ENCODE measurements around the gene SCYGR1. TPM values are rescaled to one million over a fixed set of nuclear protein-coding genes. Genes with fewer than 3 reads are reported as not detected.
"Not testable (repeated sequence)": the region's sequence is repeated elsewhere in the genome, so short reads cannot be mapped to it uniquely, and the experiment has no call there.

Gene SCYGR1
- total RNA-seq, 3 donors from 2014 or later, result not detected

DNA sequence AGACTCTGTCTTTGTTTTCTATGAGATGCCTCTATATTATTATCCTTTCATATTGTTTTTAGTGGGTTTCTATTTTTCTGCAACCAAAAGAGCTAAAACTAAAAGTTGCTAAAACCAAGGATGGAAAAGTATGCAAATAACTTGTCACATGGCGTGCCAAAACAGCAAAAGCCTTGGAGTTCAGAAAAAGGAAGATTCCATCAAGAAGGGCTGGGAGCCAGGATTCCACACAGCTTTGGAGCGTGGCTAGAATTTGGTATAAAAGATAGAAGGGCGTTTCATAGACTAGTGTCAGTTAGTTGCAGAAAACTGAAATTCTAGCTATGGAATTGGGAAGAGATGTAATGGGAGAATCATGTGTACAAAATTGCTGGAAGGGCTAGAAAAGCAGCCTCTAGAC, 4.1 kb downstream of the SCYGR1 start:
- TF ChIP-seq, protein P1, sequence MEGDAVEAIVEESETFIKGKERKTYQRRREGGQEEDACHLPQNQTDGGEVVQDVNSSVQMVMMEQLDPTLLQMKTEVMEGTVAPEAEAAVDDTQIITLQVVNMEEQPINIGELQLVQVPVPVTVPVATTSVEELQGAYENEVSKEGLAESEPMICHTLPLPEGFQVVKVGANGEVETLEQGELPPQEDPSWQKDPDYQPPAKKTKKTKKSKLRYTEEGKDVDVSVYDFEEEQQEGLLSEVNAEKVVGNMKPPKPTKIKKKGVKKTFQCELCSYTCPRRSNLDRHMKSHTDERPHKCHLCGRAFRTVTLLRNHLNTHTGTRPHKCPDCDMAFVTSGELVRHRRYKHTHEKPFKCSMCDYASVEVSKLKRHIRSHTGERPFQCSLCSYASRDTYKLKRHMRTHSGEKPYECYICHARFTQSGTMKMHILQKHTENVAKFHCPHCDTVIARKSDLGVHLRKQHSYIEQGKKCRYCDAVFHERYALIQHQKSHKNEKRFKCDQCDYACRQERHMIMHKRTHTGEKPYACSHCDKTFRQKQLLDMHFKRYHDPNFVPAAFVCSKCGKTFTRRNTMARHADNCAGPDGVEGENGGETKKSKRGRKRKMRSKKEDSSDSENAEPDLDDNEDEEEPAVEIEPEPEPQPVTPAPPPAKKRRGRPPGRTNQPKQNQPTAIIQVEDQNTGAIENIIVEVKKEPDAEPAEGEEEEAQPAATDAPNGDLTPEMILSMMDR (IDR thresholded peaks at IDR 0.05), result no peak
- ATAC-seq (no peak), DNase-seq (no peak)
- no peak overlapping the region for H3K4me3 ChIP-seq
- no peaks in the 10 kb centered on the region for H3K4me1 ChIP-seq (ENCODE audit: low read depth)
- intact Hi-C loops (cut with DNase I, micrococcal nuclease), result no loop called here
- no peaks in the 10 kb centered on the region for H3K36me3 ChIP-seq (ENCODE audit: low read depth)
- H3K9me3 ChIP-seq, result no peaks in the 10 kb centered on the region

DNA sequence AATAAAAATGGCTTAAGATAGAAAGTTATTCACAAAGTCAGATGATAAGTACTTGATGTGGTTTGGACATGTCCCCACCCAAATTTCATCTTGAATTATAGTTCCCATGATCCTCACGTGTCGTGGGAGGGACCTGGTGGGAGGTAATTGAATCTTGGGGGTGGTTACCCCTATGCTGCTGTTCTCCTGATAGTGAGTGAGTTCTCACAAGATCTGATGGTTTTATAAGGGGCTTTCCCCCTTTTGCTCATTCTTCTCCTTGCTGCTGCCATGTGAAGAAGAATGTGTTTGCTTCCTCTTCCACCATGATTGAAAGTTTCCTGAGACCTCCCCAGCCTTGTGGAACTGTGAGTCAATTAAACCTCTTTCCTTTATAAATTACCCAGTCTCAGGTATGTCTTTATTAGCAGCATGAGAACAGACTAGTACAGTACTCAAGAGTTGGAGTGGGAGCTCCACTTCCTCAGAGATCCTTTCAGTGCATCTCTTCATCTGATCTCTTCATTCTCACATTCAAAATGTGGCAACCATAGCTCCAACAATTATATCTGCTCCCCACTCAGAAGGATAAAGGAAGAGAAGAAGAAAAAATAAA, 5.4 kb downstream of the SCYGR1 start:
- not testable (repeated sequence) for ATAC-seq, H3K9me3 ChIP-seq

DNA sequence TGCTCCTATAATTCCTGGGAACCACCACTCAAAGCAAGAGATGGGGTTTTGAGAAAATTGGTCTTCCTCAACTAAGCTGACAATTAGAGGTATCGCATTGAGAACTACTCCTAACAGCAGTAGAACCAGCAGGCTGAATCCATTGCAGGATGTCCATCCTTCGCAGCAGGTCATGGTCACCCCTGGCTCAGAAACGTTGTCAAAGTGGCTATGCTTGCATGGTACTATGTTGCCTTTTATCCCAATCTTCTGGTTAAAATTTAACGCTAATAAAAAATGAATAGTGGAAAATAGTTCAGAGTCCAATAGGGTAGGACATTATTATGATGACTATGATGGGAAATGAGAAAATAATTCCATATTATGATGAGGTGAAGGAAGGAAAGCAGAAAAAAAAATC, 8.7 kb downstream of the SCYGR1 start, which contains the start of gene TM4SF20:
TSS of gene TM4SF20 (minus strand) at position 212 of the 400 bp plus-strand sequence. CDS start at position 174, 38 bp downstream.
- DNase-seq, result peak in 1 of 3 donors; percentile 17
- Histone ChIP-seq H3K9me3 (no peaks in the 10 kb centered on the region), H3K36me3 (ENCODE audit: low read depth) (no peaks in the 10 kb centered on the region), H3K4me1 (ENCODE audit: low read depth) (peaks cover 18% of the 10 kb centered on the region), H3K4me3 (no peak within 1 kb of the TSS)
- intact Hi-C loops (cut with DNase I, micrococcal nuclease), result no loop called here
- ATAC-seq, result peak; percentile 63
- TF ChIP-seq, protein P1 (IDR thresholded peaks at IDR 0.05), result no peak

More for the DNA sequence above, 5.4 kb downstream of the SCYGR1 start:
- H3K4me1 ChIP-seq (ENCODE audit: low read depth); intact Hi-C loops (cut with DNase I, micrococcal nuclease); DNase-seq; H3K36me3 ChIP-seq (ENCODE audit: low read depth); H3K4me3 ChIP-seq: not testable (repeated sequence)

DNA sequence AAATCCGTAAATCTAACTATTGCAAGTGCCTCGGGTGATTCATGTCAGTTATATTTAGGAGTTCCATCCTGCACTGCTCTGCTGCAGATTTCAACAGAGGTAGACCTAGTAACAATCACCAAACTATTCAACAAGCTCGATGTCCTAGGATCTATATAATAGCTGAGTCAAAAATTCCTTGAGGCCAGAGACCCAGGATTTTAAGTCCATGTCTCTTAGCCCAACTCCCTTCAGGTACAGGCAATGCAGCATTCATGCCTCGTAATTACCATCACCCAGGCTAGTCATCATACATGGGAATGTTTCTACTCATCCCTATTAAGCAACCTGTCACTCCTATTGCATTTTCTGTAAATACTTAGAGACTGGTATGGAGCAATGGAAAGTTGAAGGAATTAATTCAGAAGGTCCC, 9.4 kb downstream of the SCYGR1 start:
- TF ChIP-seq, protein P1 (IDR thresholded peaks at IDR 0.05), result no peak
- intact Hi-C loops (cut with DNase I, micrococcal nuclease), result no loop called here
- no peaks in the 10 kb centered on the region for H3K36me3 ChIP-seq (ENCODE audit: low read depth)
- peaks cover 18% of the 10 kb centered on the region for H3K4me1 ChIP-seq (ENCODE audit: low read depth)
- no peak overlapping the region for H3K4me3 ChIP-seq
- H3K9me3 ChIP-seq, result no peaks in the 10 kb centered on the region
- no peak for ATAC-seq
- DNase-seq, result no peak

DNA sequence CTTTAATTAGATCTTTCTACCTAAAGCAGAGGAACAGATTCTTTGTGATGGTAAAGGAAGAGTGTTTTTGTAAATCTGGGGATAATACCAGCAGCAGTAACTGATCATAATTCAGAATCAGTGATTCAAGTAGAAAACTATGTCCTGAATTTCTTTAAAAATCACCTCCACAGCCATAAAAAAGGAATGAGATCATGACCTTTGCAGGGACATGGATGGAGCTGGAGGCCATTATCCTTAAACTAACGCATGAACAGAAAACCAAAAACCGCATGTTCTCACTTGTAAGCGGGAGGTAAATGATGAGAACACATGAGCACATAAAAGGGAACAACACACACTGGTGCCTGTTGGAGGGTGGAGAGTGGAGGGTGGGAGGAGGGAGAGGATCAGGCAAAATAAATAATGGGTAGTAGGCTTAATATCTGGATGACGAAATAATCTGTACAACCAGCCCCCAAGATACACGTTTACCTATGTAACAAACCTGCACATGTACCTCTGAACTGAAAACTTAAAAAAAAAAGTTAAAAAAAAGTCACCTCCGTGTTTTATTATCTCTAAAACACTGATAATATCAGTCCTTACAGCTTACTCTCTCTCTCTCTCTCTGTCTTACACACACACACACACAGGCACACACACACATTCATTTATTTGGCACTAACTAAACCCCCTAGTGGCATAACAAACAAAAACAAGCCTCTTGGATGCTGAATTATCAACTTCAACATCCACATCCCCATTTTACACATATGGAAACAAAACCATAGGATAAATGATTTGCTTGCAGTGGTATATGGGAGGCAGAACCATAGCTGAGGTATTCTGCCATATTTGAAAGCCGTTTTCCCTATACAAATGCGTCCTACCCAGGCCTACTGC, 10.0 kb downstream of the SCYGR1 start:
- ATAC-seq (no peak), DNase-seq (no peak)
- Histone ChIP-seq H3K4me3 (no peak overlapping the region), H3K4me1 (ENCODE audit: low read depth) (peaks cover 18% of the 10 kb centered on the region), H3K9me3 (no peaks in the 10 kb centered on the region), H3K36me3 (ENCODE audit: low read depth) (no peaks in the 10 kb centered on the region)
- intact Hi-C loops (cut with DNase I, micrococcal nuclease), result no loop called here
- TF ChIP-seq, protein P1 (IDR thresholded peaks at IDR 0.05), result no peak

Data from mucosa of descending colon (tissue), 3 donors.